ENCODE data around the gene GOLGA8N.
A peak's percentile ranks its signal among the peaks of the same experiment; 100 is the strongest.
"Not testable (repeated sequence)": the region's sequence is repeated elsewhere in the genome, so short reads cannot be mapped to it uniquely, and the experiment has no call there.

GOLGA8N gene

DNA sequence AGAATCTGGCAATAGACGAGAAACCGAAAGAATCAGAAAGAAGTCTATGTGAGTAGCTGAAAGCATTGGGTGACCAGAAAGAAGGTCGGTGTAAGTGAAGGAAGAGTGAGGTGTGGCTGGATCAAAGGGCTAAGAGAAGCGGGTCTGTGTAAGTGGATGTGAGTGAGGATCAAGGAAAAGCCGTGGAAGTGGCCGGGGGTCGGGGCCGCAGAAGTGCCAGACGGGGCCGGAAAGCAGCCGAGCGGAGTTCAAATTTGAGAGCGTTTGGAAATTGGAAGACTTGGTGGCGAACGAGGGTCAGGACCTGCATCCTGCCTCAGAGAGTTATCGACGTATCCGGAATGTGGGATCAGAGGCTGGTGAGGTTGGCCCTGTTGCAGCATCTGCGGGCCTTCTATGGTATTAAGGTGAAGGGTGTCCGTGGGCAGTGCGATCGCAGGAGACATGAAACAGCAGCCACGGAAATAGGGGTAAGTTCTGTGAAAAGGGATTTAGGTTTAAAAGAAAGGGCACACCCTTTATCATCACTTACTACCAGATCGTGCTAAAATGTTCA lies 22.7 kb downstream of the GOLGA8N start:
- H3K9me3 ChIP-seq (ENCODE audit: control insufficient read depth, low read length); H4K8ac ChIP-seq (ENCODE audit: low read length); H3K27ac ChIP-seq (ENCODE audit: low read length, poor library complexity, severe bottlenecking); H2AK5ac ChIP-seq (ENCODE audit: low read length, severe bottlenecking); H3K27me3 ChIP-seq (ENCODE audit: control insufficient read depth in 1 of 2, insufficient read depth in 1 of 2, low read length in 2 of 2); H3K79me1 ChIP-seq (replicated peaks; ENCODE audit: low read length, poor library complexity, severe bottlenecking); H2BK15ac ChIP-seq (ENCODE audit: low read depth, poor library complexity, severe bottlenecking); H2BK120ac ChIP-seq (ENCODE audit: low read depth, low read length); H4K91ac ChIP-seq (ENCODE audit: low read length); H2AFZ ChIP-seq (ENCODE audit: low read depth, low read length); H3K23ac ChIP-seq (ENCODE audit: low read length in 2 of 2); H2BK5ac ChIP-seq (ENCODE audit: low read depth, low read length, poor library complexity, severe bottlenecking); H3K36me3 ChIP-seq (ENCODE audit: control insufficient read depth in 1 of 2, insufficient read depth in 2 of 2, low read depth in 1 of 2, low read length in 2 of 2); H3K4me1 ChIP-seq (ENCODE audit: control insufficient read depth, insufficient read depth, low read depth, low read length); H3K4ac ChIP-seq (ENCODE audit: low read depth in 1 of 2, low read length in 2 of 2); H3K18ac ChIP-seq (ENCODE audit: low read depth in 1 of 2, low read length in 2 of 2); H3K14ac ChIP-seq (ENCODE audit: low read length in 2 of 2); H2BK12ac ChIP-seq (ENCODE audit: low read length in 2 of 2): not testable (repeated sequence)
- peak; percentile 48 for DNase-seq
- 0% methylated on average over 4 of the region's 24 CpGs for WGBS
- Histone ChIP-seq H3K4me3 (ENCODE audit: insufficient read depth in 1 of 2, low read depth in 1 of 2, low read length in 2 of 2) (peak overlapping the region; percentile 63 to 85), H3K4me2 (ENCODE audit: low read length, poor library complexity, severe bottlenecking) (peak overlapping the region; percentile 73), H3K9ac (ENCODE audit: low read length) (peak overlapping the region; percentile 80)

DNA sequence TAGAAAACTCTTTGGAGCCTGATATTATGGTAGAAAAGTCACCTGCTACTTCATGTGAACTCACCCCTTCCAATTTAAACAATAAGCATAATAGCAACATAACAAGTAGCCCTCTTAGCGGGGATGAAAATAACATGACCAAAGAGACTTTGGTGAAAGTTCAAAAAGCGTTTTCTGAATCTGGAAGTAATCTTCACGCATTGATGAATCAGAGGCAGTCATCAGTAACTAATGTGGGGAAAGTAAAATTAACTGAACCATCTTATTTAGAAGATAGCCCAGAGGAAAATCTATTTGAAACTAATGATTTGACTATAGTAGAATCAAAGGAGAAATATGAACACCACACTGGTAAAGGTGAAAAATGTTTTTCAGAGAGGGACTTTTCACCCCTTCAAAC lies 43.2 kb downstream of the GOLGA8N start:
- Histone ChIP-seq H3K23ac (ENCODE audit: low read length in 2 of 2) (no peak overlapping the region), H3K36me3 (ENCODE audit: control insufficient read depth in 1 of 2, insufficient read depth in 2 of 2, low read depth in 1 of 2, low read length in 2 of 2) (peaks cover 0 to 32% of the 10 kb centered on the region in 2 experiments), H4K91ac (ENCODE audit: low read length) (no peak overlapping the region), H3K4me1 (ENCODE audit: control insufficient read depth, insufficient read depth, low read depth, low read length) (peaks cover under 1% of the 10 kb centered on the region), H3K27me3 (ENCODE audit: control insufficient read depth in 1 of 2, insufficient read depth in 1 of 2, low read length in 2 of 2) (no peaks in the 10 kb centered on the region), H3K4ac (ENCODE audit: low read depth in 1 of 2, low read length in 2 of 2) (no peak overlapping the region), H3K4me3 (ENCODE audit: insufficient read depth in 1 of 2, low read depth in 1 of 2, low read length in 2 of 2) (no peak overlapping the region), H2AFZ (ENCODE audit: low read depth, low read length) (no peak overlapping the region), H2BK15ac (ENCODE audit: low read depth, poor library complexity, severe bottlenecking) (no peak overlapping the region), H3K27ac (ENCODE audit: low read length, poor library complexity, severe bottlenecking) (no peak overlapping the region), H3K18ac (ENCODE audit: low read depth in 1 of 2, low read length in 2 of 2) (no peak overlapping the region), H3K4me2 (ENCODE audit: low read length, poor library complexity, severe bottlenecking) (no peak overlapping the region), H4K8ac (ENCODE audit: low read length) (no peak overlapping the region), H3K9me3 (ENCODE audit: control insufficient read depth, low read length) (no peaks in the 10 kb centered on the region), H2AK5ac (ENCODE audit: low read length, severe bottlenecking) (no peak overlapping the region), H2BK120ac (ENCODE audit: low read depth, low read length) (no peak overlapping the region), H2BK12ac (ENCODE audit: low read length in 2 of 2) (no peak overlapping the region), H3K79me1 (replicated peaks; ENCODE audit: low read length, poor library complexity, severe bottlenecking) (peaks cover 3% of the 10 kb centered on the region), H2BK5ac (ENCODE audit: low read depth, low read length, poor library complexity, severe bottlenecking) (no peak overlapping the region), H3K14ac (ENCODE audit: low read length in 2 of 2) (no peak overlapping the region), H3K9ac (ENCODE audit: low read length) (no peak overlapping the region)
- no peak for DNase-seq
- 96% methylated on average over 3 of the region's 3 CpGs for WGBS

DNA sequence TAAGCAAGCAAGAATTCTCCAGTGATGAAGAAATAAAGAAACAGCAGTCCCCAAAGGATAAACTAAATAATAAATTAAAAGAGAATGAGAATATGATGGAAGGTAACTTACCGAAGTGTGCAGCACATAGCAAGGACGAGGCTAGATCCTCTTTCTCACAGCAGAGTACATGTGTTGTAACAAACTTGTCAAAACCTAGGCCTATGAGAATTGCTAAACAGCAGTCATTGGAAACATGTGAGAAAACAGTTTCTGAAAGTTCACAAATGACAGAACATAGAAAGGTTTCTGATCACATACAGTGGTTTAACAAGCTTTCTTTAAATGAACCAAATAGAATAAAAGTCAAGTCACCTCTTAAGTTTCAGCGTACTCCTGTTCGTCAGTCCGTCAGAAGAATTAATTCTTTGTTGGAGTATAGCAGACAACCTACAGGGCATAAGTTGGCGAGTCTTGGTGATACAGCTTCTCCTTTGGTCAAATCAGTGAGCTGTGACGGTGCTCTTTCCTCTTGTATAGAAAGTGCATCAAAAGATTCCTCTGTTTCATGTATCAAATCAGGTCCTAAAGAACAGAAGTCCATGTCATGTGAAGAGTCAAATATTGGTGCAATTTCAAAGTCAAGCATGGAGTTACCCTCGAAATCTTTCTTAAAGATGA lies 43.8 kb downstream of the GOLGA8N start:
- no peak overlapping the region for H3K4me3 ChIP-seq (ENCODE audit: insufficient read depth in 1 of 2, low read depth in 1 of 2, low read length in 2 of 2)
- H2BK120ac ChIP-seq (ENCODE audit: low read depth, low read length) = no peak overlapping the region
- H3K4me2 ChIP-seq (ENCODE audit: low read length, poor library complexity, severe bottlenecking) = no peak overlapping the region
- no peak overlapping the region for H2BK5ac ChIP-seq (ENCODE audit: low read depth, low read length, poor library complexity, severe bottlenecking)
- no peak overlapping the region for H3K9ac ChIP-seq (ENCODE audit: low read length)
- H3K4ac ChIP-seq (ENCODE audit: low read depth in 1 of 2, low read length in 2 of 2) = no peak overlapping the region
- no peak overlapping the region for H2AK5ac ChIP-seq (ENCODE audit: low read length, severe bottlenecking)
- H3K9me3 ChIP-seq (ENCODE audit: control insufficient read depth, low read length) = no peaks in the 10 kb centered on the region
- over 99% methylated on average over 7 of the region's 8 CpGs for WGBS
- peaks cover 0 to 32% of the 10 kb centered on the region in 2 experiments for H3K36me3 ChIP-seq (ENCODE audit: control insufficient read depth in 1 of 2, insufficient read depth in 2 of 2, low read depth in 1 of 2, low read length in 2 of 2)
- no peak overlapping the region for H4K8ac ChIP-seq (ENCODE audit: low read length)
- DNase-seq = no peak
- H3K27me3 ChIP-seq (ENCODE audit: control insufficient read depth in 1 of 2, insufficient read depth in 1 of 2, low read length in 2 of 2) = no peaks in the 10 kb centered on the region
- H2AFZ ChIP-seq (ENCODE audit: low read depth, low read length) = no peak overlapping the region
- no peak overlapping the region for H4K91ac ChIP-seq (ENCODE audit: low read length)
- no peak overlapping the region for H3K14ac ChIP-seq (ENCODE audit: low read length in 2 of 2)
- peaks cover 3% of the 10 kb centered on the region for H3K4me1 ChIP-seq (ENCODE audit: control insufficient read depth, insufficient read depth, low read depth, low read length)
- no peak overlapping the region for H3K18ac ChIP-seq (ENCODE audit: low read depth in 1 of 2, low read length in 2 of 2)
- peaks cover 3% of the 10 kb centered on the region for H3K79me1 ChIP-seq (replicated peaks; ENCODE audit: low read length, poor library complexity, severe bottlenecking)
- no peak overlapping the region for H3K27ac ChIP-seq (ENCODE audit: low read length, poor library complexity, severe bottlenecking)
- H3K23ac ChIP-seq (ENCODE audit: low read length in 2 of 2) = no peak overlapping the region
- H2BK15ac ChIP-seq (ENCODE audit: low read depth, poor library complexity, severe bottlenecking) = no peak overlapping the region
- H2BK12ac ChIP-seq (ENCODE audit: low read length in 2 of 2) = no peak overlapping the region

DNA sequence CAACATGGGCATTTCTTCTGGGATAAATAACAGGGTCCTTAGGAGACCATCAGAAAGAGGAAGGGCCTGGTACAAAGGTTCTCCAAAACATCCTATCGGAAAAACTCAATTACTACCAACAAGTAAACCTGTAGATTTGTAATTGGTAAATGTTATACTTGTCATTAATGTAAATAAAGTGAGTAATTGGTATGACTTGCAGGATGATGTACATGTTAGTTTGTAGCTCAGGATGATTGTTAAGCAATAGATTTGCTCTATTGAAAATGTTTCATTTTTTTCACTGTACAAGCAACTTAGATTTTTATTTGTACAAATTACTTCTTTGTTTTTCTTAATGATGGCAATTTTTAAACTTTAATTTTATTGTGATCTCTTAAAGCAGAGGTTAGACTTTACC lies 44.4 kb downstream of the GOLGA8N start:
- H3K4me2 ChIP-seq (ENCODE audit: low read length, poor library complexity, severe bottlenecking) = no peak overlapping the region
- no peak overlapping the region for H2BK5ac ChIP-seq (ENCODE audit: low read depth, low read length, poor library complexity, severe bottlenecking)
- H3K23ac ChIP-seq (ENCODE audit: low read length in 2 of 2) = no peak overlapping the region
- H3K36me3 ChIP-seq (ENCODE audit: control insufficient read depth in 1 of 2, insufficient read depth in 2 of 2, low read depth in 1 of 2, low read length in 2 of 2) = peaks cover 0 to 32% of the 10 kb centered on the region in 2 experiments
- no peak overlapping the region for H3K14ac ChIP-seq (ENCODE audit: low read length in 2 of 2)
- no peak overlapping the region for H2AFZ ChIP-seq (ENCODE audit: low read depth, low read length)
- peaks cover 3% of the 10 kb centered on the region for H3K4me1 ChIP-seq (ENCODE audit: control insufficient read depth, insufficient read depth, low read depth, low read length)
- no peaks in the 10 kb centered on the region for H3K27me3 ChIP-seq (ENCODE audit: control insufficient read depth in 1 of 2, insufficient read depth in 1 of 2, low read length in 2 of 2)
- no peak overlapping the region for H3K4me3 ChIP-seq (ENCODE audit: insufficient read depth in 1 of 2, low read depth in 1 of 2, low read length in 2 of 2)
- H3K4ac ChIP-seq (ENCODE audit: low read depth in 1 of 2, low read length in 2 of 2) = no peak overlapping the region
- H3K79me1 ChIP-seq (replicated peaks; ENCODE audit: low read length, poor library complexity, severe bottlenecking) = peaks cover 3% of the 10 kb centered on the region
- H2AK5ac ChIP-seq (ENCODE audit: low read length, severe bottlenecking) = no peak overlapping the region
- WGBS = no CpG with 5 or more reads among the region's 1 CpG
- no peak overlapping the region for H3K9ac ChIP-seq (ENCODE audit: low read length)
- H4K8ac ChIP-seq (ENCODE audit: low read length) = no peak overlapping the region
- H2BK15ac ChIP-seq (ENCODE audit: low read depth, poor library complexity, severe bottlenecking) = no peak overlapping the region
- no peak overlapping the region for H2BK120ac ChIP-seq (ENCODE audit: low read depth, low read length)
- H3K9me3 ChIP-seq (ENCODE audit: control insufficient read depth, low read length) = no peaks in the 10 kb centered on the region
- no peak overlapping the region for H3K27ac ChIP-seq (ENCODE audit: low read length, poor library complexity, severe bottlenecking)
- H3K18ac ChIP-seq (ENCODE audit: low read depth in 1 of 2, low read length in 2 of 2) = no peak overlapping the region
- DNase-seq = no peak
- no peak overlapping the region for H4K91ac ChIP-seq (ENCODE audit: low read length)
- H2BK12ac ChIP-seq (ENCODE audit: low read length in 2 of 2) = no peak overlapping the region

Measured in mesenchymal stem cell (in vitro differentiated cells and primary cell).